SU-DHL-6 (cell line): ENCODE data around the gene C2orf15.

Experiments used
- CTCF ChIP-seq: fragments of 200-600 bp; sonication (generic); IDR thresholded peaks from one replicate; pipeline ENCODE4 v1.5.1; 2017; ENCODE audit warnings: antibody characterized with exemption, mild to moderate bottlenecking, low read length, moderate library complexity; ENCODE audit not compliant: insufficient read depth, poor library complexity, severe bottlenecking
- EZH2phosphoT487 ChIP-seq: fragments of 200-600 bp; sonication (generic), shearing (Covaris generic); conservative IDR thresholded peaks from 2 replicates; pipeline ENCODE4 v1.6.1; 2018; ENCODE audit warnings: mild to moderate bottlenecking, antibody characterized with exemption, low read length, moderate library complexity, mixed read lengths

GRCh38 chr2:99127981-99128380, 13.5 kb upstream of the C2orf15 start:
- TF ChIP-seq CTCF, result no peak
- no peak for TF ChIP-seq EZH2phosphoT487
